Skeletal muscle satellite cell (primary cell): ENCODE data around the gene COL23A1.

Experiments used
- H3K27me3 ChIP-seq: 2 replicates; pipeline ENCODE4 v1.7.0; 2013; ENCODE audit warnings: low read length; ENCODE audit not compliant: control insufficient read depth, insufficient read depth
- H3K36me3 ChIP-seq: 2 replicates; pipeline ENCODE4 v1.7.0; 2013; ENCODE audit warnings: mild to moderate bottlenecking, control low read depth, low read length; ENCODE audit not compliant: insufficient read depth
- H3K4me1 ChIP-seq: 2 replicates; pipeline ENCODE4 v1.7.0; 2013; ENCODE audit warnings: low read length; ENCODE audit not compliant: control insufficient read depth, insufficient read depth
- H3K4me2 ChIP-seq: 2 replicates; pipeline ENCODE4 v1.7.0; 2013; ENCODE audit warnings: mild to moderate bottlenecking, low read length
- H3K4me3 ChIP-seq: 2 replicates; pipeline ENCODE4 v1.7.0; 2013; ENCODE audit warnings: low read length
- H3K9ac ChIP-seq: 2 replicates; pipeline ENCODE4 v1.7.0; 2013; ENCODE audit warnings: mild to moderate bottlenecking, low read depth, low read length, moderate library complexity
- H3K9me3 ChIP-seq: replicated peaks from 2 replicates; pipeline ENCODE4 v1.7.0; 2013; ENCODE audit warnings: mild to moderate bottlenecking, control low read depth, low read length

COL23A1 gene

DNA sequence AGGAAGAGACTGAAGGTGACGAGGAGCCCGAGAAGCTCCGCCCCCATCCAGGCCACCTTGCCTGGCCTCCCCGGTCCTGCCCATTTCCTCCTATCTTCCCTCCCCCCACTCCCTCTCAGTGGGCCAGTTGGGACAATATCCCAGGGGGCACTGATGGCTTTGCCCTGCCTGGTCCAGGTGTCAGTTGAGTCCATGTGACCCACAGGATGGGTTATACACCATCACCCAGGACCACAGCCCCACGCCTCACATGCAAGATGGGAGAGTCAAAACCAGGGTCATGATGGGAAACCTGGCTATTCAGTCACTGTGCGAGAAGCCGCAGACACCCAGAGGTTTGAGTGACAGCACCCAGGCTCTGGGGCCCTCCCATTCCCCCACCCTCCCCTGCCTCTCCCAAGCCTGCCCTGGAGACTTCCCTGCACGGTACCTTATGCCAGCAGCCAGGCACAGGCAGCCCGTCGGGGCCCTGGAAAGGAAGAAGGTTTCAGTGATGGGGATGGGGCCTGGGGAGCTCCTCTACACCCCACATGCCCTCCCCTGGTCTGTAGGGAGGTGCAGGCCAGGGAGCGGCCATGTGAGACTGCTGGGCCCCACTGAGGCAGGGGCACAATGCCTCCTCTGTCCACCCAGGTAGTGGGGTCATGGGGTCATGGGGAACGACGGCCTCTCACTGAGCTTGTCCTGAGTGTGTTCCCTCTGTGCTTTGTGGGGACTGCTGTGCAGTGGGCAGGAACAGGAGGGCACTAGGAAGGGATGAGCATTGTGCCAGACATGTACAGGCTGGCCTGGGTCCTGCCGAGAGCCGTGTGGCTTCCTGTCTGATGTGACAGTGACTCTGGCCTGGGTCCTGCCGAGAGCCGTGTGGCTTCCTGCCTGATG lies 351.2 kb downstream of the COL23A1 start:
- H3K27me3 ChIP-seq: no peaks in the 10 kb centered on the region
- no peak overlapping the region for H3K4me2 ChIP-seq
- no peak overlapping the region for H3K9ac ChIP-seq
- no peak overlapping the region for H3K4me3 ChIP-seq
- H3K4me1 ChIP-seq: peaks cover 6% of the 10 kb centered on the region
- no peaks in the 10 kb centered on the region for H3K36me3 ChIP-seq
- H3K9me3 ChIP-seq: no peaks in the 10 kb centered on the region

DNA sequence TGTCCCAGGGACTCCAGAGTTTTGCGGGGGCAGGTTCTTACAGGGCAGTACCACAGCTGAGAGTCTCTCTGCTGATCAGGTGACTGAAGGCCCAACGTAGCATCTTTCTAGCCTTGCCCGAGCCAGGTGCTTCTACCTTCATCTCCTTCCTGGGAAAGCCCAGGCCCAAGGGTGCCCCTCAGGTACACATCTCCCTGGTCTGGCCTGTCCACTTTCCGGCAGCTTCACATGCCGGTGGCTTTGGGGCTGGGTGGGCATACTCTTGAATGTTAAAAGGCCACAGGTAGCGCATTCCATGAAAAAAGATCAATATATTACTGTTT lies 351.9 kb downstream of the COL23A1 start:
- no peaks in the 10 kb centered on the region for H3K36me3 ChIP-seq
- H3K9me3 ChIP-seq: no peaks in the 10 kb centered on the region
- H3K27me3 ChIP-seq: no peaks in the 10 kb centered on the region
- peaks cover 6% of the 10 kb centered on the region for H3K4me1 ChIP-seq
- H3K4me2 ChIP-seq: no peak overlapping the region
- no peak overlapping the region for H3K9ac ChIP-seq
- H3K4me3 ChIP-seq: no peak overlapping the region

DNA sequence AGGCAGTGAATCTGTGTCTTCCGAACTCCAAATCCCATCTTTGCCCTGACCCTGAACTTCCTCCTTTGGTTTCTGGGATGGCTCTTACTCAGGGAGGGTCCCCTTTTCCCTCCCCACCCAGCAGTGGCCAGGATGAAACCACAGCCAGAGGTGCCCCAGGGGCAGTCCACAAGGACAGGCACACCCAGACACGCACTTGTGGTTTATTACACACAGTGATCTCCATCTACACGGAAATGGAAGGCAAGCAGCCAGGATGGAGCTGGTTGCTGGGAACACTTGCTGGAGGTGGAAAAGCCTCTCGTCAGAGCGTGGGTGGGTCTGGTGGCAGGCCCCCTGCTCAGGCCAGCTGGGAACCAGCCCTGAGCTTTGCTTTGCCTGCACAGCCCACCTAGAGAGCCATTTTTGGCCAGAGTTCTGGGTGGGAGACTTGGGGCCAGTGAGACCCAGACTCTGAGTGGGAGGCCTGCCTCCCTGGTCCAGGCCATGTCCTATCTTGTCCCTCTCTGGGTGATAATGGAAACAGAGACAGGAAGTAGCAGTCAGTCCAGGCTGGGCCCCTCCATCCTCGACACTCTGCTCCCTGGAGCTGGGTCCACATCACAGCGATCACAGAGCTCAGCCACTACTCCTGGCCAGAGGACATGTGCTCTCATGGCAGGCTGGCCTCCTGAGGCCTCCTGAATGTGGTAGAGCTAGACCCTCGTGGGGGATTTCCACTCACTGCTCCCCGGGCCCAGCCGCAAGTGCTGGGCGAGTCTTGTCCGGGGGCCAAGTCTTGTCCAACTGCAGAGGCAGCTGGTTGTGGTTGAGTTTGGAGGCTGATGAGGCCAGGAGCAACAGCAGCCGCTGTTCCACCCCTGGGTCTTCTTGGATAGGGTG lies 352.5 kb downstream of the COL23A1 start:
- H3K36me3 ChIP-seq: no peaks in the 10 kb centered on the region
- H3K27me3 ChIP-seq: no peaks in the 10 kb centered on the region
- no peaks in the 10 kb centered on the region for H3K9me3 ChIP-seq
- H3K4me2 ChIP-seq: no peak overlapping the region
- H3K9ac ChIP-seq: no peak overlapping the region
- H3K4me3 ChIP-seq: no peak overlapping the region
- H3K4me1 ChIP-seq: peaks cover 11% of the 10 kb centered on the region

DNA sequence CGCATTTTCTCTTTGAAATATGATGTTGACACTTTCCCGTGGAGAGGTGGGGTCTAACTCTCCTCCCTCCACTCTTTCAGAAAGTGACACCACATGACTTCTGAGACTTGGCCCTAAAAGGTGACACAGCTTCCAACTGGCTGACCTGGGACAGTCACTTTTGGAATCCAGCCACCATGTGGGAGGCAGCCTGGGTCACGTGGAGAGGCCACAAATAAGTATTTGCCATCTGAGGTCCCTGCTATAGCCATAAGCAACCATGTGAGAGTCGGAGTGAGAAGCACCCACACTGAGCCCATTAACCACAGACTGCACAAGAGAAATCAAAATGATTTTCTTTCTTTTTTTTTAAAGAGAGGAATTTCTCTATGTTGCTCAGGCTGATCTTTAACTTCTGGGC lies 353.5 kb downstream of the COL23A1 start:
- H3K9ac ChIP-seq: no peak overlapping the region
- H3K9me3 ChIP-seq: no peaks in the 10 kb centered on the region
- H3K4me3 ChIP-seq: no peak overlapping the region
- no peaks in the 10 kb centered on the region for H3K36me3 ChIP-seq
- no peak overlapping the region for H3K4me2 ChIP-seq
- no peaks in the 10 kb centered on the region for H3K27me3 ChIP-seq
- peaks cover 13% of the 10 kb centered on the region for H3K4me1 ChIP-seq

DNA sequence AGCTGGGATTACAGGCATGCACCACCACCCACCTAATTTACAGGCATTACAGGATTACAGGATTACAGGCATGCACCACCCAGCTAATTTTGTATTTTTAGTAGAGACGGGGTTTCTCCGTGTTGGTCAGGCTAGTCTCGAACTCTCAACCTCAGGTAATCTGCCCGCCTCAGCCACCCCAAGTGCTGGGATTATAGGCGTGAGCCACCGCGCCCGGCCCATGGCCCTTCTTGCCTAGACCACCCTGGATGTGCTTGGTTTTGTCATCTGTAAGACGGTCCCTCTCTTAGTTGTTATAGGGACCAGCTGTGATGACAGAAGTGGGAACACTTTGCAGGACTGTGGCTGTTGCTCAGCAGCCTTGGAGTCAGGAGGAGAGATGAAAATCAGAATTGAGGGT lies 354.1 kb downstream of the COL23A1 start:
- H3K36me3 ChIP-seq: no peaks in the 10 kb centered on the region
- no peaks in the 10 kb centered on the region for H3K9me3 ChIP-seq
- no peak overlapping the region for H3K4me2 ChIP-seq
- H3K4me3 ChIP-seq: no peak overlapping the region
- peaks cover 18% of the 10 kb centered on the region for H3K4me1 ChIP-seq
- H3K9ac ChIP-seq: no peak overlapping the region
- no peaks in the 10 kb centered on the region for H3K27me3 ChIP-seq

DNA sequence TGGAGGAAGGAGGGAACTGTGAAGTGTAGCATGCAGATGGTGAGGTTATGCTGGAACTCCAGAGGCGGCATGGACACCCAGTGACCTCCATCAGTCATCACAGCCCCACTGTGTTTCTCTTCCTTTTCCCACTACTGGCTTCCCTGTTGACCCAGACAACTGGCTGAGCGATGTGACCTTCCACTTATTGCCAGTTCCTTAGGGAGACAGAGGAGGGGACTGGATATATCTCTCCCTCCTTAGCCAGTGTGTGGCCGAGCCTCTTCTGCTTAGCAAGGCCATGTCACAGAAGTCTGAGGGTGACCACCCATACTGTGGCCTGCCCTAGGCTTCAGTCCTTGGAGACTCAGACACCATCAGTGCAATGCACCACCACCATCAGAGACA lies 354.6 kb downstream of the COL23A1 start:
- Histone ChIP-seq H3K36me3 (no peaks in the 10 kb centered on the region), H3K4me1 (peaks cover 24% of the 10 kb centered on the region)

DNA sequence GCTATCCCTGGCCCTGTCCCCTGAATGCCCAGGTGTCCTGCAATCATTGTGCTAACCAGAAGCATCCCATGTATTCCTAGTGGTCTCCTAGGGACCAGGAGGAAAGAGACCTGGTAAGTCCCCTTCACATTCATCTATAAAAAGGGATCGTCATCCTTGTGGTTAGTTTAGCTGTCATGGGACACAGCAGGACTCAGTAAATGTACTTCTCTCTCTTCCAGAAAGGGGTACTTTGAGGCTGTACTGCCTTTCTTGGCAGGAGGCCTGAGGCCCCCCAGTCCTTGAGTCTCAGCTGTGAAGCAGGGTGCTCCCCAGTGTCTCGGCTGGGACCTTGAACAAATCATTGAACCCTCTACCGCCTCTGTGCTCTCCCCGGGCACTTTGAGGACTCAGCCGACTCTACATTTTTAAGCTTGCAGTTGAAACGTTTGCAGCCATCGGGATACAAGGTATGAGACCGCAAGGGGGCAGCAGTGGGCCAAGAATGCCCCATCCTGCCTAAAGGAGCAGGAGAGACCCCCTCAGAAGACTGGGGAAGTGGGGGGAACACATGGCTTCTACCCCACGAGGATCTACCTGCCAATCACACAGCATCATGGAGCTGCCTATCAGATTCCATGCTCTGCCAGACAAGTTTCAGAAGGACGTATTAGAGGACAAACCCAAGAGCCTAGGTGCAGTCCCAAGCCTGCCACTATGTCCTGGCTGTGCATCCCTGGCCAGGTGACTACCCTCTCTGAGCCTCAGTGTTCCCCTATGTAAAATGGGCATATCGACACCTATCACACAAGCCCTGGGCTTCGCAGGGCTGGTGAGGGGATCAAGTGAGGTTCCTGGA lies 355.2 kb downstream of the COL23A1 start:
- Histone ChIP-seq H3K36me3 (peaks cover 4% of the 10 kb centered on the region), H3K27me3 (no peaks in the 10 kb centered on the region), H3K9ac (no peak overlapping the region), H3K4me1 (peaks cover 25% of the 10 kb centered on the region), H3K9me3 (no peaks in the 10 kb centered on the region), H3K4me2 (no peak overlapping the region), H3K4me3 (no peak overlapping the region)

More for the DNA sequence above, 354.6 kb downstream of the COL23A1 start:
- Histone ChIP-seq H3K9me3 (no peaks in the 10 kb centered on the region), H3K4me2 (no peak overlapping the region), H3K4me3 (no peak overlapping the region), H3K27me3 (no peaks in the 10 kb centered on the region), H3K9ac (no peak overlapping the region)

DNA sequence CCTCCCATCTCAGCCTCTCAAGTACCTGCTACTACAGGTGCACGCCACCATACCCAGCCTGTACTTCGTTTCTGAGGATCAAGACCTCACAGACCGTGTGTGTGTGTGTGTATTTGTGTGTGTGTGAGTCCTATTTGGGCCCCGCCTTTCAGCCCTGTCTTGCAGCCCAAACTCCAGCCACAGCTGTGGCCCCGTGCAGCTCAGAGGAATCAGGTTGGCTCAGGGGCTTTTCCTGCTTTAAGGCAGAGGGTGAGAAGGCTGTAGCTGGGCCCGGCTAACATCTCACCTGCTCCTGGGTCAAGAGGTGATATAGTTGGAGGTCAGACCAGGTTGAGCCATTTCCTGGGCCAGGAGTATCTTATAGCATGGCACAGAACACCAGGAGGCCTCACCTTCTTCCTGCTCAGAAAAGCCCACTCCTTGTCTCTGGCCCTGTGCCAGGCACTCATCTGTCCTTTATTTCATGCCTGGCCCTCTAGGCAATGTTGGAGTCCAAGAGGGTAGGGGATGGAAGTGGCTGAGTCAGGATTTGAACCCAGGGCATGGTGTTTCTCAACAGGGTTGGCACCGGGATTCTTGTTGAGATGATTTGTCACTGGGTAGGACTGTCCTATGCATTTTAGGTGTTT lies 356.0 kb downstream of the COL23A1 start:
- H3K9me3 ChIP-seq: no peaks in the 10 kb centered on the region
- no peak overlapping the region for H3K4me2 ChIP-seq
- H3K27me3 ChIP-seq: no peaks in the 10 kb centered on the region
- H3K4me3 ChIP-seq: no peak overlapping the region
- H3K4me1 ChIP-seq: peaks cover 27% of the 10 kb centered on the region
- no peak overlapping the region for H3K9ac ChIP-seq
- peaks cover 12% of the 10 kb centered on the region for H3K36me3 ChIP-seq

DNA sequence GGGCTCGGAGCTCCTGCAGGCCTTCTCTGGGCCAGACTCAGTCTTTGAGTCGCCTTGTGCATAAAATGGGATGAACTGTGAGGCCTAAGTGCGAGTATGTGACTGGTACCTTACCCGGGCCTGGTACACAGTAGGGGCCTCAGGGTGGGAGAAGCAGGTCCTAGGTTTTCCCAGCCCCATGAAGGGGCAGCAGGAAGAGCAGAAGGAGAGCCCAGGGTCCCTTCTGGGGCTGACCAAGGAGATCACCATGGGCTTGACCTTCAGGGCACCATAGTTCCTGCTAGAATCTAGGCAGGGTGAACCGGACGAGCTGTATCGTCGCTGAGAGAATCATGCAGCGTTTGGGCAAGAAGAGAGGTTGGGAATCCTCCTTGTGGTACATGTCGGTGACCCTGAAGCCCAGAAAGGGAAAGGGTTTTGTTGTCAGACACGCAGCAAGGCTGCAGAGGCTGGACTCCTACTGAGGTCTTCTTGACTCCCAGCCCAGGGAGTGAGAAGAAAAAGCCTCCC lies 357.2 kb downstream of the COL23A1 start:
- H3K4me3 ChIP-seq: peak overlapping the region; percentile 96
- H3K4me2 ChIP-seq: peak overlapping the region; percentile 99
- H3K36me3 ChIP-seq: peaks cover 22% of the 10 kb centered on the region
- no peaks in the 10 kb centered on the region for H3K27me3 ChIP-seq
- peak overlapping the region; percentile 94 for H3K9ac ChIP-seq
- H3K4me1 ChIP-seq: peaks cover 29% of the 10 kb centered on the region
- H3K9me3 ChIP-seq: no peaks in the 10 kb centered on the region

DNA sequence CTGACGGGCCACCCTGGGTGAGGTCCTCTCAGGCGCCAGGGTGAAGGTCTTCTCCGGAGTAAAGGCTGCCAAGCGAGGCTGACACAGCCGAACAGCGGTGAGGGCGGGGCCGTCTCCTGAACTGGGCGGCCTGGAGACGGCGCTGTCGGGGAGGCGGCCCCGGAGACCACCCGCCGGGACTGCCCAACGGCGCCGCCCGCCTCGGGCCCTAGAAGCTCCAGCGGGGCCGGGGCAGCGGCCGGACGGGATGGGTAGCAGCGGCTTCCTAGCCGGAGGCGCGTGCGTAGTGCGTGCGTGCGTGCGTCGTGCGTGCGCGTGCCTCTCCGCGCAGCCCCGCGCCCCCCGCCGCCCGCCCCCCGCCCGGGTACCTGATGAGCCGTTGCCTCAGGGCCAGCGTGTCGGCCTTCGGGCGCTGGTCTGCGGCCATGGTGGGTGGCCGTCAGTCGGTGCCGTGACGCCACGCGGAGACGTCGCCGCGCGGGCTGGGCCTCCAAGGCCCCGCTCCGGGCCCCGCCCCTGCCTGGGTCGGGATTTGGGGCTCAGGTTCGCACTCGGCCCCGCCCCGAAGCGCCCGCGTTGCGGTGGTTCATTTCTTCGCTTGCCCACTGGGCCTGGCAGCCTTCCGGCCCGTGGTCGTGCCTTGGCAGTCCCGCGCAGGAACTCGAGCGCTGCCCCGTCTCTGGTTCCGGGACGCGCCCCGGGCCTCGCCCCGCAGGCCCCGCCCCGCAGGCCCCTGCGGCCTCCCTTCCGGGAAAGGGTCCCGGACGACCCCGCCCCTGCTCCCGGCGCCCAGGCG lies 357.9 kb downstream of the COL23A1 start, which contains the start of gene PHYKPL:
PHYKPL (minus strand) TSS at position 679 of the 796 bp plus-strand sequence; CDS start at position 427, 252 bp downstream.
- Histone ChIP-seq H3K4me1 (peaks cover 30% of the 10 kb centered on the region), H3K36me3 (peaks cover 28% of the 10 kb centered on the region), H3K9me3 (no peaks in the 10 kb centered on the region), H3K4me2 (peak within 1 kb of the TSS; percentile 99), H3K9ac (peak within 1 kb of the TSS; percentile 94), H3K4me3 (peak within 1 kb of the TSS; percentile 96), H3K27me3 (no peaks in the 10 kb centered on the region)
